ENCODE data around the gene IFT57. TPM values are rescaled to one million over a fixed set of nuclear protein-coding genes. Genes with fewer than 3 reads are reported as not detected.

The IFT57 gene
- total and polyA plus RNA-seq, 10 of the 15 experiments (the other 5 are each of a cell fraction or from before 2014, with no cell fraction given), result 1.8 to 25.0 (median 7.5) TPM

GRCh38 chr3:108189440-108189839, 32.8 kb downstream of the IFT57 start:
- no peaks in the 10 kb centered on the region for H3K79me2 ChIP-seq (ENCODE audit: control insufficient read depth, insufficient read depth, low read length)
- 65% methylated on average over 3 of the region's 3 CpGs for WGBS (ENCODE audit: insufficient coverage, insufficient replicate concordance, low lambda C conversion rate, missing lambda C conversion rate)
- TF ChIP-seq ZBTB40 (IDR thresholded peaks at IDR 0.05; ENCODE audit: borderline replicate concordance), result no peak
- H3K4me1 ChIP-seq (ENCODE audit: control insufficient read depth, insufficient read depth, low read length), result no peaks in the 10 kb centered on the region
- ChIA-PET SMC1A (ENCODE audit: uncharacterized antibody, unreplicated experiment) (interaction anchor here (1.2 to 1.4 kb wide), 2 partner anchors 11 to 15 kb away, joined by 4 to 5 read pairs; no protein-coding TSS in a partner anchor), CTCF (interaction anchor here (1.1 kb wide), 1 partner anchor 17 kb away, joined by 3 read pairs; no protein-coding TSS in a partner anchor), RAD21 (ENCODE audit: unreplicated experiment) (no interaction called here), POLR2A (no interaction called here)
- intact Hi-C loops (cut with micrococcal nuclease; ENCODE audit: unreplicated experiment) (no loop called here), in situ Hi-C loops (cut with MboI) (no loop called here)
- H3K4me3 ChIP-seq, result no peak overlapping the region
- H3K36me3 ChIP-seq (ENCODE audit: control insufficient read depth in 2 of 2, insufficient read depth in 2 of 2, low read length in 1 of 2), result no peaks in the 10 kb centered on the region
- H2AFZ ChIP-seq (ENCODE audit: control insufficient read depth, low read depth, low read length), result no peak overlapping the region
- H3K9ac ChIP-seq (ENCODE audit: control insufficient read depth, insufficient read depth, low read length), result no peak overlapping the region
- H3K4me2 ChIP-seq (ENCODE audit: control insufficient read depth, insufficient read depth), result no peak overlapping the region
- H3K27me3 ChIP-seq (replicated peaks in 1 of 2; ENCODE audit: control insufficient read depth in 2 of 2, insufficient read depth in 2 of 2, low read length in 1 of 2), result no peaks in the 10 kb centered on the region
- peaks cover 2% of the 10 kb centered on the region for H3K9me3 ChIP-seq (replicated peaks; ENCODE audit: control insufficient read depth, insufficient read depth, low read length)
- no peaks in the 10 kb centered on the region for H4K20me1 ChIP-seq (ENCODE audit: control insufficient read depth, insufficient read depth)
- ATAC-seq, result no peak
- FAIRE-seq, result no peak
- H3K27ac ChIP-seq (ENCODE audit: control insufficient read depth, insufficient read depth), result no peak overlapping the region
- DNase-seq (ENCODE audit: low read depth, low spot score), result no peak
- no TSS peak for BruUV-seq (replicated peaks)

GRCh38 chr3:108185536-108185935, 36.7 kb downstream of the IFT57 start:
- CTCF ChIA-PET, result interaction anchor here (1.4 kb wide), 1 partner anchor 23 kb away, joined by 4 read pairs; no protein-coding TSS in a partner anchor
- BruUV-seq (replicated peaks), result no TSS peak
- no peak overlapping the region for H3K4me2 ChIP-seq (ENCODE audit: control insufficient read depth, insufficient read depth)
- 86% methylated on average over 4 of the region's 6 CpGs for WGBS (ENCODE audit: insufficient coverage, insufficient replicate concordance, low lambda C conversion rate, missing lambda C conversion rate)
- RAD21 ChIA-PET (ENCODE audit: unreplicated experiment), result no interaction called here
- H3K4me3 ChIP-seq, result no peak overlapping the region
- H3K9me3 ChIP-seq (replicated peaks; ENCODE audit: control insufficient read depth, insufficient read depth, low read length), result peaks cover 2% of the 10 kb centered on the region; the same call in 2 of the 3 replicates
- no peaks in the 10 kb centered on the region for H3K4me1 ChIP-seq (ENCODE audit: control insufficient read depth, insufficient read depth, low read length)
- POLR2A ChIA-PET, result no interaction called here
- no peaks in the 10 kb centered on the region for H3K27me3 ChIP-seq (replicated peaks in 1 of 2; ENCODE audit: control insufficient read depth in 2 of 2, insufficient read depth in 2 of 2, low read length in 1 of 2)
- no peak overlapping the region for H2AFZ ChIP-seq (ENCODE audit: control insufficient read depth, low read depth, low read length)
- H4K20me1 ChIP-seq (ENCODE audit: control insufficient read depth, insufficient read depth), result no peaks in the 10 kb centered on the region
- ATAC-seq (no peak), DNase-seq (ENCODE audit: low read depth, low spot score) (no peak), FAIRE-seq (no peak)
- TF ChIP-seq BCL3 (IDR thresholded peaks at IDR 0.05; ENCODE audit: borderline replicate concordance, insufficient read depth, low read depth, low read length, poor library complexity, severe bottlenecking) (no peak), NFYA (IDR thresholded peaks at IDR 0.05; ENCODE audit: borderline replicate concordance, low read depth, low read length) (no peak)
- SMC1A ChIA-PET (ENCODE audit: uncharacterized antibody, unreplicated experiment), result interaction anchor here (0.9 kb wide), 1 partner anchor 12 kb away, joined by 3 read pairs; no protein-coding TSS in a partner anchor
- H3K9ac ChIP-seq (ENCODE audit: control insufficient read depth, insufficient read depth, low read length), result no peak overlapping the region
- in situ Hi-C loops (cut with MboI) (no loop called here), intact Hi-C loops (cut with micrococcal nuclease; ENCODE audit: unreplicated experiment) (no loop called here)
- H3K27ac ChIP-seq (ENCODE audit: control insufficient read depth, insufficient read depth), result no peak overlapping the region
- H3K36me3 ChIP-seq (ENCODE audit: control insufficient read depth in 2 of 2, insufficient read depth in 2 of 2, low read length in 1 of 2), result no peaks in the 10 kb centered on the region
- H3K79me2 ChIP-seq (ENCODE audit: control insufficient read depth, insufficient read depth, low read length), result no peaks in the 10 kb centered on the region
